ENCODE data around the gene ABHD8. TPM values are rescaled to one million over a fixed set of nuclear protein-coding genes. Genes with fewer than 3 reads are reported as not detected.
A peak's percentile ranks its signal among the peaks of the same experiment; 100 is the strongest.

Gene ABHD8
- total and polyA plus RNA-seq, 2 of the 13 experiments (the other 11 are each of a cell fraction or from before 2014, with no cell fraction given): 6.3 to 7.2 TPM

DNA sequence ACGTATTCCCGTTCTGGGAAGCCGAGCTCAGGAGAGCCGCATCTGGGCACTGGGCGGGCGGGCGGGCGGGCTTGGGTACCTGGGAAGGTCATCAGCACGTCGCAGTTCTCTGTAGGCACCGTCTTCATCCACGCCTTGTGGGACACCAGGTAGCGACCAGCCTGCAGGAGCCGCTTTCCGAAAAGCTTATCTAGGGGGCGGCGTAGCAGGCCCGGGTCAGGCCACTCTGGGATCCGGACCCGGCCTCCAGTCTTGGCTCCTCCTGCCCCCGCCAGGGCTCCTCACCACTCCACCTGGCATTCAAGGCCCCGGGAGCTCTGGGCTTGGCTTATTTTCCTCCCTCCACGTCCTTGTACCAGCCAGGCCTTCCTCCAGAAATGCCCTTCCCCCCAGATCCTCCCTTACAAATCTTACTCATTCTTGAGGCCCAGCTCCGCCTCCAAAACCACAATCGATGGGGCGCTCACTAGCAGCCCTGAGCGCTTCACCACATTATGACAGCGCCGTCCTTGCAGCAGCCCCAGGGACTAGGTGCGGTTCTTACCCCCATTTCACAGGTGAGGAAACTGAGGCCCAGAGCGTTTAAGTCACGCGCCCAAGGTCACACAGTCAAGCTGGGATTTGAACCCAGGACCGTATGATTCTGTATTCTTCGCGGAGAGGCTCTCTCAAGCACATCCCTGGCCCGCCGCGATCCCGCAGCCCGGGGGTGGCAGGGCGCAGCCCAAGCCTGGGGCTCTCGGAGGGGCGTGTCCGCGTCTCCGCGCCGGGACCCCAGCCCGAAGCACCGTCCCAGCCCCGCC, 30.6 kb upstream of the ABHD8 start (continued):
- TF ChIP-seq, protein P1, sequence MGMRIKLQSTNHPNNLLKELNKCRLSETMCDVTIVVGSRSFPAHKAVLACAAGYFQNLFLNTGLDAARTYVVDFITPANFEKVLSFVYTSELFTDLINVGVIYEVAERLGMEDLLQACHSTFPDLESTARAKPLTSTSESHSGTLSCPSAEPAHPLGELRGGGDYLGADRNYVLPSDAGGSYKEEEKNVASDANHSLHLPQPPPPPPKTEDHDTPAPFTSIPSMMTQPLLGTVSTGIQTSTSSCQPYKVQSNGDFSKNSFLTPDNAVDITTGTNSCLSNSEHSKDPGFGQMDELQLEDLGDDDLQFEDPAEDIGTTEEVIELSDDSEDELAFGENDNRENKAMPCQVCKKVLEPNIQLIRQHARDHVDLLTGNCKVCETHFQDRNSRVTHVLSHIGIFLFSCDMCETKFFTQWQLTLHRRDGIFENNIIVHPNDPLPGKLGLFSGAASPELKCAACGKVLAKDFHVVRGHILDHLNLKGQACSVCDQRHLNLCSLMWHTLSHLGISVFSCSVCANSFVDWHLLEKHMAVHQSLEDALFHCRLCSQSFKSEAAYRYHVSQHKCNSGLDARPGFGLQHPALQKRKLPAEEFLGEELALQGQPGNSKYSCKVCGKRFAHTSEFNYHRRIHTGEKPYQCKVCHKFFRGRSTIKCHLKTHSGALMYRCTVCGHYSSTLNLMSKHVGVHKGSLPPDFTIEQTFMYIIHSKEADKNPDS (CRISPR knock-in tag; IDR thresholded peaks at IDR 0.05): no peak
- TF ChIP-seq CHD2 (IDR thresholded peaks at IDR 0.05; ENCODE audit: low read depth, low read length) (no peak), SAP130 (CRISPR knock-in tag; IDR thresholded peaks at IDR 0.05; ENCODE audit: low read depth) (peak; percentile 30; the same call in 1 of the 2 replicates), ZNF652 (CRISPR knock-in tag; IDR thresholded peaks at IDR 0.05; ENCODE audit: borderline replicate concordance, low read depth) (no peak), ZNF543 (CRISPR knock-in tag; IDR thresholded peaks at IDR 0.05) (no peak), PHF8 (CRISPR knock-in tag; IDR thresholded peaks at IDR 0.05) (no peak), PAWR (CRISPR knock-in tag; IDR thresholded peaks at IDR 0.05; ENCODE audit: borderline replicate concordance) (no peak), ARNTL (CRISPR knock-in tag; IDR thresholded peaks at IDR 0.05) (0 out of 2 replicates have a peak, but pooled peaks have one; percentile 3), CBFB (CRISPR knock-in tag; IDR thresholded peaks at IDR 0.05) (peak; percentile 83), EED (CRISPR knock-in tag; IDR thresholded peaks at IDR 0.05) (no peak), ZNF547 (CRISPR knock-in tag; IDR thresholded peaks at IDR 0.05) (no peak), ZNF564 (CRISPR knock-in tag; IDR thresholded peaks at IDR 0.05) (0 out of 2 replicates have a peak, but pooled peaks have one; percentile 5), ZC3H4 (CRISPR knock-in tag; IDR thresholded peaks at IDR 0.05; ENCODE audit: borderline replicate concordance) (no peak), AHR (CRISPR knock-in tag; IDR thresholded peaks at IDR 0.05) (0 out of 2 replicates have a peak, but pooled peaks have one; percentile 19), GABPB1 (CRISPR knock-in tag; IDR thresholded peaks at IDR 0.05) (no peak), HHEX (CRISPR knock-in tag; IDR thresholded peaks at IDR 0.05) (no peak), KAT2B (IDR thresholded peaks at IDR 0.05; ENCODE audit: borderline replicate concordance, low read depth, low read length) (no peak), RBAK (CRISPR knock-in tag; IDR thresholded peaks at IDR 0.05) (no peak), ZNF24 (IDR thresholded peaks at IDR 0.05) (no peak)
- TF ChIP-seq, protein P2, sequence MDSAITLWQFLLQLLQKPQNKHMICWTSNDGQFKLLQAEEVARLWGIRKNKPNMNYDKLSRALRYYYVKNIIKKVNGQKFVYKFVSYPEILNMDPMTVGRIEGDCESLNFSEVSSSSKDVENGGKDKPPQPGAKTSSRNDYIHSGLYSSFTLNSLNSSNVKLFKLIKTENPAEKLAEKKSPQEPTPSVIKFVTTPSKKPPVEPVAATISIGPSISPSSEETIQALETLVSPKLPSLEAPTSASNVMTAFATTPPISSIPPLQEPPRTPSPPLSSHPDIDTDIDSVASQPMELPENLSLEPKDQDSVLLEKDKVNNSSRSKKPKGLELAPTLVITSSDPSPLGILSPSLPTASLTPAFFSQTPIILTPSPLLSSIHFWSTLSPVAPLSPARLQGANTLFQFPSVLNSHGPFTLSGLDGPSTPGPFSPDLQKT (CRISPR knock-in tag; IDR thresholded peaks at IDR 0.05; ENCODE audit: borderline replicate concordance): no peak
- TF ChIP-seq, protein P3, sequence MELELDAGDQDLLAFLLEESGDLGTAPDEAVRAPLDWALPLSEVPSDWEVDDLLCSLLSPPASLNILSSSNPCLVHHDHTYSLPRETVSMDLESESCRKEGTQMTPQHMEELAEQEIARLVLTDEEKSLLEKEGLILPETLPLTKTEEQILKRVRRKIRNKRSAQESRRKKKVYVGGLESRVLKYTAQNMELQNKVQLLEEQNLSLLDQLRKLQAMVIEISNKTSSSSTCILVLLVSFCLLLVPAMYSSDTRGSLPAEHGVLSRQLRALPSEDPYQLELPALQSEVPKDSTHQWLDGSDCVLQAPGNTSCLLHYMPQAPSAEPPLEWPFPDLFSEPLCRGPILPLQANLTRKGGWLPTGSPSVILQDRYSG (CRISPR knock-in tag; IDR thresholded peaks at IDR 0.05): 0 out of 2 replicates have a peak, but pooled peaks have one; percentile 60
- TF ChIP-seq, protein P4, sequence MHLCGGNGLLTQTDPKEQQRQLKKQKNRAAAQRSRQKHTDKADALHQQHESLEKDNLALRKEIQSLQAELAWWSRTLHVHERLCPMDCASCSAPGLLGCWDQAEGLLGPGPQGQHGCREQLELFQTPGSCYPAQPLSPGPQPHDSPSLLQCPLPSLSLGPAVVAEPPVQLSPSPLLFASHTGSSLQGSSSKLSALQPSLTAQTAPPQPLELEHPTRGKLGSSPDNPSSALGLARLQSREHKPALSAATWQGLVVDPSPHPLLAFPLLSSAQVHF (CRISPR knock-in tag; IDR thresholded peaks at IDR 0.05): no peak
- TF ChIP-seq, protein P5, sequence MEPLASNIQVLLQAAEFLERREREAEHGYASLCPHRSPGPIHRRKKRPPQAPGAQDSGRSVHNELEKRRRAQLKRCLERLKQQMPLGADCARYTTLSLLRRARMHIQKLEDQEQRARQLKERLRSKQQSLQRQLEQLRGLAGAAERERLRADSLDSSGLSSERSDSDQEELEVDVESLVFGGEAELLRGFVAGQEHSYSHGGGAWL (CRISPR knock-in tag; IDR thresholded peaks at IDR 0.05): peak; percentile 5; the same call in 1 of the 2 replicates
- TF ChIP-seq, protein P6, sequence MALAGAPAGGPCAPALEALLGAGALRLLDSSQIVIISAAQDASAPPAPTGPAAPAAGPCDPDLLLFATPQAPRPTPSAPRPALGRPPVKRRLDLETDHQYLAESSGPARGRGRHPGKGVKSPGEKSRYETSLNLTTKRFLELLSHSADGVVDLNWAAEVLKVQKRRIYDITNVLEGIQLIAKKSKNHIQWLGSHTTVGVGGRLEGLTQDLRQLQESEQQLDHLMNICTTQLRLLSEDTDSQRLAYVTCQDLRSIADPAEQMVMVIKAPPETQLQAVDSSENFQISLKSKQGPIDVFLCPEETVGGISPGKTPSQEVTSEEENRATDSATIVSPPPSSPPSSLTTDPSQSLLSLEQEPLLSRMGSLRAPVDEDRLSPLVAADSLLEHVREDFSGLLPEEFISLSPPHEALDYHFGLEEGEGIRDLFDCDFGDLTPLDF (CRISPR knock-in tag; IDR thresholded peaks at IDR 0.05): no peak
